ENCODE results near the gene OGT.
A peak's percentile ranks its signal among the peaks of the same experiment; 100 is the strongest.
"Not testable (repeated sequence)": the region's sequence is repeated elsewhere in the genome, so short reads cannot be mapped to it uniquely, and the experiment has no call there.

OGT gene

DNA sequence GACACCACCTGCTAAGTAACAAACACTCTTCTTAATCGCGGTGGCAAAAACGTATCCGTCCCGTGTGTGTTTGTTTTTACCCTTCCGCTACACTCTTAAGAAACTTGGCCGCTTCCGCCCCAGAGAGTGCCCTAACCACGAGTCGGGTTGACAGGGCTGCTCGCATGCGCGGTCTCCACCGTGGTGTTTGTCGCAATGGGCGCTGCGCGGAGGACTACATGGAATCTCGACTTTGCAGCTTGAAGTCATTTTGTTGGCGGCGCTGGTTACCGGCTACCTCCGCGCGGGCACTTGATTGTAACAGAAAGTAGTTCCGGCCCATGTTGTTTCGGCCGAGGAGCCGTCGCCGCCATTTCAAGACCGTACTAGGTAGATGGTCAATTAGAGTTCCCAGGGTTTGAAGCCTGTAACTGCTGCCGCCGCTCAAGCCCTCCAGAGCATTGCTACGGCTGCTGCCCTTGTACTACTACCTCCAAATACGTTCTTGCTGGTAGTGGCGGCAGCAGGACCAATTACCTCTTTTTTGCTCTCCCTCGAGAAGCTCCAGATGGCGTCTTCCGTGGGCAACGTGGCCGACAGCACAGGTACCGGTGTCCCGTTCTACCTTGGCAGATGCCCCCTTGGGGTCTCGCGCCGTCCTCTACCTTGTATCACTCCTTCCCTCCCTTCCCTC, at the start of gene OGT:
Gene OGT, plus strand, starts transcription at position 352 of the 673 bp plus-strand sequence. Its CDS starts 196 bp downstream, at position 548.
- DNase-seq: peak; percentile 97

DNA sequence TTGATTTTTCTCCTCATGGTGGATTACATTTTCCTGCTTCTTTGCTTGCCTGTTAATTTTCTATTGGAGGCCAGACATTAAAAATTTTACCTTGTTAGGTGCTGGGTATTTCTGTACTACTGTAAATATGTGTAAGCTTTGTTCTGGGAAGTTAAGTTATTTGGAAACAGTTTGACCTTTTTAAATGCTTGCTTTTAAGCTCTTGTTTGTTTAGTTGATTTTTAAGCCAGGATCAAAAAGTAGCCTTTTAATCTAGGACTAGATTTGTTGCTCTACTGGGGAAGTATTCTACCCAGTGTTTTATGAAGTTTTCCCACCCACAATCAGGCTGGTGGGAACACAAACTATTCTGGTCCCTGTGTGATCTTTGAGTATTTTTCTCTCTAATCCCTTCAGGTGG, 45.1 kb upstream of the OGT start:
- DNase-seq: no peak

DNA sequence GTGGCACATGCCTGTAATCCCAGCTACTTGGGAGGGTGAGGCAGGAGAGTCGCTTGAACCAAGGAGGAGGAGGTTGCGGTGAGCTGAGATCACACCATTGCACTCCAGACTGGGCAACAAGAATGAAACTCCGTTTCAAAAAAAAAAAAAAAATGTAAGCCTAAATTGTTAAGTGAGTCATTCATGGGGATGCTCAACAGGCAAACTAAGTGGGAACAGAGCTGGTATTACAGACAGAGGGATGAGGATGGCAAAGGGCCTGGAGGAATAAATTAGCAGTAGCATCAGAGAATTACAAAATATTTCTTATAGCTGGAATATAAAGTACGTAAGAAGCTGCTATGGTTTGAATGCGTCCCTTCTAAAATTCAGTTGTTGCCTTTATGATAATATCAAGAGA, 43.4 kb upstream of the OGT start:
- no peak for DNase-seq

DNA sequence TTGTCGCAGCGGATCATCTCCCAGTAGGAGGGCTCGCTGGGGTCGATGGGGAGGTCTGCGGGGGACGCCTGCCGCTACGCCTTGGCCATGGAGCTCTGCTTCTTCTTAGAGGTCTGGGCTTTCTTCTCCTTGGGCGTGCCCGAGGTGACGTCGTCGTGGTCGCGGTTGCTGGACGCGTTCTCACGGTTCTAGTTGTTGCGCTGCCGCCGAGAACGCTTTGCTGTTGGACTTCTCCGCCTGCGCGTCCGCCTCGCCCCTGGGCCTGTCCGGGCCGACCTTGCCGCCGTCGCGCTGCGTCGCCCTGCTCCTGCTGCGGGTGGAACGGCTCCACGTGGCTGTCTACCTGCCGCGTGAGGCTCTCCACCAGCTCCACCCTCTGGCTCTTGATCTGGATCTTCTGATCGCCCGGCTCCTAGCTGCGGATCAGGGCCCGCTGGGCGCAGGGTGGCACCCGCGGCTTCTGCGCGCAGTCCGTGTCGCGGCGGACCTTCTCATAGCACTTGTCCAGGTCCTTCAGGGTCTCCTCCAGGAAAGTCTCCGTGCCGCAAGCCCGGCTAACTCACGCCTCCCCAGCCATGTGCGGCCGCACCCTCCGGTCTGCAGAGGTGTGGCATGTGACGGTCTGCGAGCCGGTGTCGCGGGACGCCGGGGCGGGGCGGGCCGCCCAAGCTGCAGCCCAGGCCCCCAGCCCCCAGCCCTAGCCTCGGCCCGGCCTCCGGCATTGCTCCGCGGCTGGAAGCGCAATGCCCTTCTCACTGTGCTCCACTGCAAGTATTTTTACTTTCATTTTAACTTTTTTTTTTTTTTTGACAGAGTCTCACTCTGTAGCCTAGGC, 40.5 kb upstream of the OGT start:
- DNase-seq: peak; percentile 22

DNA sequence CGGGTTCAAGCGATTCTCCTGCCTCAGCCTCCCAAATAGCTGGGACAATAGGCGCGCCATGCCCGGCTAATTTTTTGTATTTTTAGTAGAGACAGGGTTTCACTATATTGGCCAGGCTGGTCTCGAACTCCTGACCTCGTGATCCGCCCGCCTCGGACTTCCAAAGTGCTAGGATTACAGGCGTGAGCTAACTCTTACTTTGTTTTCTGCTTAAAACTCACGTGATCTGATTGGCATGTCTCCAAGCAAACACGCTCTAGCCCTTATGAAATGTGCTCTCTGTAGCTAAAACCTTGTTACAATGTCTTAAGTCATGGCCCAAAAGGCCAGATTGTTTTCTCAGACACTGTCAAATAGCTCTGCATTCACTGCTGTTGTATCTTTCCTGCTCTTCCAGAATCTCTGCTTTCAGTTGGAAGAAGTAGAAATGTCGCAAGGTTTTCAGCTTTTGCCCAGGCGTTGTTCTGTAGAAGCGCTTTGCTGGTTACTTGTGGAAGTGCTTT, 39.7 kb upstream of the OGT start:
- DNase-seq: no peak

DNA sequence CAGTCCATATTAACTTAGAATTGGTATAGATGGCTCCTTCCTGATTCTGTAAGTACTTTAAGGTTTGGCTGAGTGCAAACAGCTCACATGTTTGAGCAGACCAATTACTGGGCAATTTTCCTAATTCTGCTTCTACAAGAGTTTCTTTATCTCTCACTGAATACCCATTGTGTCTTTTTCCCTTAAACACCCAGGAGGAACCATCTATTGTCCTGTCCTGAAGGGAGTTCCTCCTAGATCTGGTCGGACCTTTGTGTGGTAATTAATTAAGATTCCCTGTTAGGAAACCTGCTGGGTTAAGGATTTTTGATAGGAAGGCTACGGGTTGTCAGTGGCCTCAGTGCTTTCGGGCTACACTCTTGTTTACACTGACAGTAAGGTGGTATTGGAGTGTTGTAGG, 36.9 kb upstream of the OGT start:
- DNase-seq: not testable (repeated sequence)

DNA sequence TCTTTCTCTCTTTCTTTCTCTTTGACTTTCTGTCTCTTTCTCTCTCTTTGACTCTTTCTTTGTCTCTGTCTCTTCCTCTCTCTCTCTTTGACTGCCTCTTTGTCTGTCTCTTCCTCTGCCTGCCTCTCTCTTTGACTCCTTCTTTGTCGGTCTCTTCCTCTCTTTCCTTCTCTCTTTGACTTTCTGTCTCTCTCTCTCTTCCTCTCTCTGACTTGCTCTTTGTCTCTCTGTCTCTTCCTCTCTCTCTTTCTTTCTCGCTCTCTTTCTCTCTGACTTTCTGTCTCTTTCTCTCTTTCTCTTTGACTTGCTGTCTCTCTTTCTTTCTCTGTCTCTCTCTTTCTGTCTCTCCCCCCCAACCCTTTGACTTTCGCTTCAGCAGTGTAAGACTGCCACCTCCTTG, 36.4 kb upstream of the OGT start:
- no peak for DNase-seq

DNA sequence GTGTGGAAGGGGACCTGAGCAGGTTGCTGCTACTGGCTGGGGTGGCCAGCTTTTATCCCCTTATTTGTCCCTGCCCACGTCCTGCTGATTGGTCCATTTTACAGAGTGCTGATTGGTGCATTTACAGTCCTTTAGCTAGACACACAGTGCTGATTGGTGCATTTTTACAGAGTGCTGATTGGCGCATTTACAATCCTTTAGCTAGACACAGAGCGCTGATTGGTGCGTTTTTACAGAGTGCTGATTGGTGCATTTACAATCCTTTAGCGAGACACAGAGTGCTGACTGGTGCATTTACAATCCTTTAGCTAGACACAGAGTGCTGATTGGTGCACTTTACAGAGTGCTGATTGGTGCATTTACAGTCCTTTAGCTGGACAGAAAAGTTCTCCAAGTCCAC, 30.8 kb upstream of the OGT start:
- not testable (repeated sequence) for DNase-seq

DNA sequence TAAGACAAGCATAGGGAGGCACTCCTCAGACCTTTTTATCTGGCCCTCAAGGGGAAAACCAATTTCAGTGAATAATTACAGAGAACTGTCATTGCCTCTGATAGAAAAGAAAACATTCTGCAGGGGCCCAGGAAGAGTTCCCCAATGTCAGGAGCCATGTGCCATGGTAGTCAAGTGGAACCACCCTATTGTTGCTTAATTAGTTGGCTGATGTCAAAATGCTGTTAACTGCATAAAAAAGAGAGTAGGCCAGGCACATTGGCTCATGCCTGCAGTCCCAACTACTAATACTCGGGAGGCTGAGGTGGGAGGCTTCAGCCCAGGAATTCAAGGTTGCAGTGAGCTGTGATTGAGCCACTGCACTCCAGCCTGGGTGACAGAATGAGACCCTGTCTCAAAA, 28.6 kb upstream of the OGT start:
- DNase-seq: no peak

DNA sequence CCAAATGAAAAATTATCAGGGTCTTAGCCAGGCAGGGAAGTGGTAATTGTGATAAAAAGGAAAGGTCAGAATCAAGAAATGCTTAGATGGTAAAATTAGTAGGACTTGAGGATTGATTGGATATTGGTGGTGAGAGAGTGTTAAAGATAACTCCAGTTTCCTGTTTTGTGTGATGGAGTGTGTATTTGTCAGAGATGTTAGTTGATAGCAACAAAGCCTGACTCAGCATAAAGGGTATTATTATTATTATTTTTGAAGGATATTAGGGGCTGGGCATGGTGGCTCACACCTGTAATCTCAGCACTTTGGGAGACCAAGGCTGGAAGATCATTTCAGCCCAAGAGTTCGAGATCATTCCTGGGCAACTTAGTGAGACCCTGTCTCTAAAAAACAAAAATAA, 23.6 kb upstream of the OGT start:
- no peak for DNase-seq

DNA sequence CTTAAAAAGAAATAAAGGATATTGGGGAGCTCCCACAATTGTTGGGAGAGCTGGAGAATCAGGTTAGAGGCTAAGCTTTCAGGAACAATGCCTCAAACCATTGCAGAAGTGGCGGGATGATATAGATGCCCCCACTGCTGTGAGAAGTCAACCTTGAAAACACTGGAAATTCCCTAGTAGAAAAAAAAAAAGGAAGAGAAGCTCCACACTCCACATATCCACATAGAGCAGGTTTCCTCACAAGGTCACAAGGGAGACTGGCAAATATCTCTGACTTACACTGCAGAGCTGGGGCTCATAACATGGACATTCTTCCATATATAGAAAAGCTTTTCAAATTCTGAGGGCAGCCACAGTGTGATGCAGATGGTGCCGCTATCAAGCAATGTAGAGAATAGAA, 22.7 kb upstream of the OGT start:
- DNase-seq: no peak

DNA sequence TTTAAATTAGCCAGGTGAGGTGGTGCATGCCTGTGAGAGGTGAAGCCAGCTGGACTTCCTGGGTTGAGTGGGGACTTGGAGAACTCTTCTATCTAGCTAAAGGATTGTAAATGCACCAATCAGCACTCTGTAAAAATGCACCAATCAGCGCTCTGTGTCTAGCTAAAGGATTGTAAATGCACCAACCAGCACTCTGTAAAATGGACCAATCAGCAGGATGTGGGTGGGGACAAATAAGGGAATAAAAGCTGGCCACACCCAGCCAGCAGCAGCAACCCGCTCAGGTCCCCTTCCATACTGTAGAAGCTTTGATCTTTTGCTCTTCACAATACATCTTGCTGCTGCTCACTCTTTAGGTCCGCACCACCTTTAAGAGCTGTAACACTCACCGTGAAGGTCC, 19.2 kb upstream of the OGT start:
- DNase-seq: not testable (repeated sequence)

DNA sequence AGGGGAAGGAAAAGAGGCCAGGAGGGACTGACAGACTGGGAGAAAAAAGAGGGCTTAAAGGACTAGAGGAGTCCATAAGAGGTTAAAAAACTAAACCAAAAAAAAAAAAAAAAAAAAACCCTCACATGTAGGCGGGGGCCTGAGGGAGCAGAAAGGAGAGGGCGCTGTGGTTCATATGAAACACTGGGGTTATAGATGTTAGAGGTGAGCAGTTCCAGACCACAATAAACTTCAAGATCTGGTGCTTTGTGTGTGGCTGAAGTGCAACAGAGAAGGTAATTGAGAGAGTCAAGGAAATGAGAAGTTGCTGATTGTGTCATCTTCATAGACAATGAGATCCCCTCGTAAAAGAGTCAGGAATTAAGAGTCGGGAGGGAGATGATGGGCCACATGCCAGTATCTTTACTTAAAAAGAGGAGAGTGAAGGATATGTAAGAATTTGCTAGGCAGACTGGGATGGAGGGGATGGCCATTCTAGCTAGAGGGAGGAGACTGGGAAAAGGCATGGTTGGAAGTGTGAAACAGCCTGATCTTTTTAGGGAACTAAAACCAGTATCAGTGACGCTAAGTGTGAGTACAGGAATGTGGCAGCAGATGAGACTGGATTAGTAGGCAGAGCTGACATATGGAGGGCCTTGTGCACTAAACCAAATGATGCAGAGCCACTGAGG, 18.4 kb upstream of the OGT start:
- no peak for DNase-seq

DNA sequence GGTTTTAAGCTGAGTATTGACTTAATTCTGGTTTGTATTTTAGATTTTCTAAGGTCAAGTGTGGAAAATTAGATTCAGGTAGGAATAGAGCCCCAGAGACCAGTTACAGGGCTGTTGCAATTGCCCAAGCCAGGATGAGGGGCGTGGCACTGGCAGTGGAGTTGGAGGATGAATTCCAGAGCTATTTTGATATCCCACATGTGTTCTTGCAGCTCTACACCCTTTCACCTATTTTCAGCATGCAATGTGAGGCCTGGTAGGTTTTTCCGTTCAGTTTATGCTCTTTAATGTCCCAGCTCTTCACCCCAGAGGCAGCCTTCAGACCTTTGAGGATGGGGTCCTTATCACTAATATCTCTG, 17.9 kb upstream of the OGT start:
- no peak for DNase-seq

DNA sequence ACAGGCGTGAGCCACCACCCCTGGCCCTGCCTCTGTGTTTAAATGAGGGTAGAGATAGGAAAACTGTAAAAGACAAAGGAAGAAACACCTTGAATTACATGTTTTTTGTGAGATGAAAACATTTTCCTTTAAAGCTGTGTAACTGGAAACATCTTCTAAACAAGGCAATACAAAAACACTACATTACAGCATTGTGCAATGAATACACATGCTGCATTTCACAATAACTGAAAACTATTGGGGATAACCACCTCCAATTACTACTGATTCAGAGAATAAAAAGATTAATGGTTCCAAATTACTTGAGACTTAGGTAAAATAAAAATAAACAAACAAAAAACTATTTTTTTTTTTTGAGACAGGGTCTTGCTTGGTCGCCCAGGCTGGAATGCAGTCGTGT, 7.6 kb upstream of the OGT start:
- no peak for DNase-seq

DNA sequence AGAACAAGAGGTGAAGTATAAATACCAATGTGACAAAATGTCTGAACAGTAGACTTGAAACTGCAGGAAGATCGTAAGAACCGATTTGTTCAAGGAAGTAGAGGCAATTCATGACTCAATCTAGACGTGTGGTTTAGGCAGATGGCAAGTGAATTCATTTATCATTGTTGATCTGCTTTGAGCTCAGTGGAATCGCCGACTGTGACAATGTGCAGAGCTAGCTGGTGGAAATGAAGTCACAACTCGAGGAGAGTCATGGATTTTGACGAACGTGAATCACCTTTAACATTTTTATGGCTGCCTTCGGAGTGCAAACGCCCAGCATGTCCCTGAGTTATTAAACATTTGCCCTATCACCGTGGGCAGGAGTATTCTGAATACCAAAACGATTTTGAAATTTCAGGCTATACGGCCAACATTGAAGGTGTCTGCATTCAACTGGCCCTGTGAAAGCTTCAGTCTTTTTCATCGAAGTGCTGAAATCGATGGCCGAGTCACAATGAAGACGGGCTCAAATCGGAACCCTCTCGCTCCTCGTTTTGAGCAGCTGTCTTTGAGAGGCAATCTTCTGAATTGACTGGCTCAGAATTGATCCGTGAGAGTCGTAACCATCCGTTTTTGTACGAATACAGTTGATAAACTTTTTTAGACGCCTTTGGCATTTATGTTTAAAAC, 689 bp upstream of the OGT start:
- DNase-seq: no peak

DNA sequence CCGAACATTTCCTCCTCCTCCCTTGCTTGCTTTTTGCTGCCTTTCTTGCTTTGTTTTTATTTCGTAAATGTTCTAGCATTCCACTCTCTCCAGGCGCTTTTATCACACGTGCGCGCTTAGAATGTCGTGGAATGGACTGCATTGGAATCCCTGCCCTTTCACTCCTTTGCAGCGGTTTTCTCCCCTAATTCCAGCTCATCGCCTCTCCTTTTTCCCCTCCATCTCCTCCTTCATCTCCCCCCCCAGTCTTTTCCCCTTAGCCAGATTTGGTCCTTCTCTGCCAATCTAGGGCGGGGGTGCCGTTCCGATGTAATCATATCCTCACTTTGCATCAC, 579 bp downstream of the OGT start:
- no peak for DNase-seq

DNA sequence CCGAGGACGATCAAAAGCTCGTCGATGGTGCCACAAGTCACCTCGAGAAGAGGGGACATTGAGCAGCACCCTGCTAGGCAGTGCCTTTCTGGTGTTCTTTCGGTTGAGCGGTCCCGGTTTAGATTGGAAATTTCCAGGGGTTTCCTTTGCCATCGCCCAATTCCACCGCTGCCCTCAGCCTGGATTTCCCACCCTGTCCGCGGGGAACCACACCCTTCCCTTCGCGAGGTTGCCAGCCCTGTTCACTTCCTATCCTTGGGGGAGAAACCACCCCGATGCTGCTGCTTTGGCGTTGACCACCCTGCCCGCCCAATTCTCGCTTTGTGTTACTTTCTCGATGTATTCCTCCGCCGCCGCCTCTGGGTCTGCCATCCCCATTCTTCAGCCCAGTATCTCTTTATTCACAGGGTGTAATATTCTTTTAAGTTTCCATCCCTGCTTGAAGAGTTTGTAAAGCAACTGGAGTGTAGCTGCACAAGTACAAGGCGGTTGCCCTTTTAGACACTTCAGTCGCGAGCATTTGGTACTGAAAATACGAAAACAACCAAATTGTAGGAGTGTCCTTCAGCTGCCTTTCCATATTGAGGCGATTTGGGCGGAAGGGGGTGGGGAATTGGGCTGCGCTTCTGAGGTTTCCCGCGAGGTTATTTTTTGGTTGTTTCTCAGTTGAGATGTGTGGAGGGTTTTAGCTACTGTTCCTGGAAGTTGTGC, 1.1 kb downstream of the OGT start:
- DNase-seq: peak; percentile 48

DNA sequence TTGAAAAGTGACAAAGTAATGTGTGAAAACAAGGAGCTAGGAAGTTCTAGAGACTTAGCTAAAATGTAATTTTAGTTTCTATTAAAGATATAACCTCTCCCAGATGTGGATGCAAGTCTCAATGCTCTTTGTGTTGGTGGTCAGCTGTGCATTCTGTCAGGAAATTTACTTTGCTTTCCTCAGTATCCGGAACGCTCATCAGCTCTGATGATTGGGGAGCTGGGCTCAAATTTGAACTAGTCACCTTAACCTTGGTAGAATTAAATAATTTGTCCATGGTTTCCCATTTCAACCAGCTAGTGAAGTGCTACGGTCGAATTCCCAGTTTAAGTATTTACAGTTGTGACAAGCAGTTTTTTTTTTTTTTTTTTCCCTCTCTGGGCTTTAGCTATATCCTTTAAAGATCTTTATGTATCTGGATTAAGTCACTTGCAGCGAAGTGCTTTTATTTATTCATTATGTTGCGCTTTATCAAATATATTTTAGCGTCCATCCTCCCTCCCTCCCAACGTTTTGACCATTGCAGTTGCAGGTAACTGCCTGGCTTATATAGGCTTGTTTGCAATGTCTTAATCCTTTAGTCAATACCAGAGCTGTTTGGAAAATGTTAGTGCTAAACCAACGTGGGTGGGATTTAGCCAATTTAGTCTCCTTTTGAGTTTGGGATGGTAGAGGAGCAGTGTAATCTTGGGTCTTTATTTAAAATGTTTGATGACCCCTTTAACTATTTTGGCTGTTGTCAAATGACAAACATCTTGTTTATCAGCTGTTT, 2.1 kb downstream of the OGT start:
- DNase-seq: no peak

DNA sequence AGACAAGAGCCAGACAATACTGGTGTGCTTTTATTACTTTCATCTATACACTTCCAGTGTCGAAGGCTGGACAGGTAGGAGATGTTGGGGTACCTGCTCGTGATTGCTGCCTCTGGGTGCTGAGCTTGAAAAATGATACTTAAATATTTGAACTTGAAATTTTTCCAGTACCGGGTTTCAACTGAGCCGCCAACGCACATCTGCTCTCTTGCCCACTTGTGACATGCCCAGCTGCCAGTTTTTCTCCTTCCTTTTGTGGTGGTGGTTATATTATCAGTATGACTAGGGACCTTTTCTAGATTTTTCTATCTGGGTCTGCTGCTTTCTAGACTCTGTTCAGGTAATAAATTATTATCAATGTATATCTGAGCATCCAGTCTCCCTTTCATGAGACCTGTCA, 3.4 kb downstream of the OGT start:
- no peak for DNase-seq

DNA sequence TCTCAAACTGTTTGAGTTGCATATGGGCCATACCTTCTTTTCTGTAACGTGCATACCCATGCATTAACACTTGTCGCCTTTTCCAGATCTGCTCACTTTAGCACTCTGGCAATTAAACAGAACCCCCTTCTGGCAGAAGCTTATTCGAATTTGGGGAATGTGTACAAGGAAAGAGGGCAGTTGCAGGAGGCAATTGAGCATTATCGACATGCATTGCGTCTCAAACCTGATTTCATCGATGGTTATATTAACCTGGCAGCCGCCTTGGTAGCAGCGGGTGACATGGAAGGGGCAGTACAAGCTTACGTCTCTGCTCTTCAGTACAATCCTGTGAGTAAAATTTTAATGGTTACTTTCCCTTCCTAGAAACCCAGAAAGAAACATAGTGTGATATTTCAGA, 4.8 kb downstream of the OGT start:
- no peak for DNase-seq

DNA sequence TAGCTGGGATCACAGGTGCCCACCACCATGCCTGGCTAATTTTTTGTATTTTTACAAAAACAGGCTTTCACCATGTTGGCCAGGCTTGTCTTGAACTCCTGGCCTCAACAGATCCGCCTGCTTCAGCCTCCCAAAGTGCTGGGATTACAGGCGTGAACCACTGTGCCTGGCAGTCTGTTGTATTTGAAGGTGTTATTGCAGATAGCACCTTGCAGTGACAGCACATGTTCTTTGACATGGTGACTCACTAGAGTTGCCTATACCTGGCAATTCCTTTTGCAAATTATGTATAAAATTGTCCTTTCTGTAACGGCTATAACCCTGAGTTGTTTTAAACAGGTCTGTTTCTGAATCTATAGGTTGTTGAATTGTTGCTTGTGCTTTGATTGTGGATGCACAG, 7.9 kb downstream of the OGT start:
- no peak for DNase-seq

Data from NCI-H345 (cell line).